Activated B cell treated with CpG ODN at 0.5 μM for 24 hours (primary cell): ENCODE data around the gene MTSS2. TPM values are rescaled to one million over a fixed set of nuclear protein-coding genes. Genes with fewer than 3 reads are reported as not detected.
"Not testable (repeated sequence)": the region's sequence is repeated elsewhere in the genome, so short reads cannot be mapped to it uniquely, and the experiment has no call there.

Source experiments
- ATAC-seq: fragments of 200-7000 bp; cut with Tn5 transposase; one replicate; pipeline ENCODE4 v1.10.0; 2021; ENCODE audit warnings: low read depth, mild to moderate bottlenecking, moderate library complexity
- CTCF ChIA-PET: fragments of 350-600 bp; sonication (Branson Sonifier 250); formaldehyde crosslinking; loops from one replicate; lab custom pipeline; 2021; ENCODE audit warnings: antibody characterized with exemption; lab: Charles Lee
- POLR2A ChIA-PET: fragments of 350-600 bp; sonication (Branson Sonifier 250); formaldehyde crosslinking; loops from one replicate; lab custom pipeline; 2021; ENCODE audit warnings: antibody characterized with exemption; lab: Charles Lee
- DNase-seq: peaks from one replicate; pipeline ENCODE4 v3.0.0; 2022
- H3K27ac Mint-ChIP-seq: one replicate; pipeline ENCODE4 v1.8.0; 2020; ENCODE audit warnings: mixed read lengths
- H3K27me3 Mint-ChIP-seq: one replicate; pipeline ENCODE4 v1.8.0; 2021; ENCODE audit warnings: mixed read lengths
- H3K36me3 Mint-ChIP-seq: one replicate; pipeline ENCODE4 v1.8.0; 2021; ENCODE audit warnings: low read depth, mixed read lengths
- H3K4me1 Mint-ChIP-seq: one replicate; pipeline ENCODE4 v1.8.0; 2021; ENCODE audit warnings: mixed read lengths
- H3K4me3 Mint-ChIP-seq: one replicate; pipeline ENCODE4 v1.8.0; 2020; ENCODE audit warnings: mild to moderate bottlenecking, mixed read lengths
- H3K9me3 Mint-ChIP-seq: one replicate; pipeline ENCODE4 v1.8.0; 2020; ENCODE audit warnings: mixed read lengths
- intact Hi-C: fragments of 100-400 bp; cut with micrococcal nuclease; formaldehyde crosslinking; loops from one replicate; pipeline ENCODE4 v1.15.1; 2024
- total RNA-seq: library from RNA; stranded (reverse); gene quantifications from 2 replicates; pipeline ENCODE4 v1.2.3, GENCODE V29; 2022
- TF ChIP-seq, protein P1 (sequence below): fragments of 200-600 bp; IDR thresholded peaks from one replicate; pipeline ENCODE4 v1.8.0; 2022; ENCODE audit warnings: antibody characterized with exemption, mild to moderate bottlenecking

MTSS2 gene
- total RNA-seq, 1 donor from 2014 or later, result 1.4 TPM

DNA sequence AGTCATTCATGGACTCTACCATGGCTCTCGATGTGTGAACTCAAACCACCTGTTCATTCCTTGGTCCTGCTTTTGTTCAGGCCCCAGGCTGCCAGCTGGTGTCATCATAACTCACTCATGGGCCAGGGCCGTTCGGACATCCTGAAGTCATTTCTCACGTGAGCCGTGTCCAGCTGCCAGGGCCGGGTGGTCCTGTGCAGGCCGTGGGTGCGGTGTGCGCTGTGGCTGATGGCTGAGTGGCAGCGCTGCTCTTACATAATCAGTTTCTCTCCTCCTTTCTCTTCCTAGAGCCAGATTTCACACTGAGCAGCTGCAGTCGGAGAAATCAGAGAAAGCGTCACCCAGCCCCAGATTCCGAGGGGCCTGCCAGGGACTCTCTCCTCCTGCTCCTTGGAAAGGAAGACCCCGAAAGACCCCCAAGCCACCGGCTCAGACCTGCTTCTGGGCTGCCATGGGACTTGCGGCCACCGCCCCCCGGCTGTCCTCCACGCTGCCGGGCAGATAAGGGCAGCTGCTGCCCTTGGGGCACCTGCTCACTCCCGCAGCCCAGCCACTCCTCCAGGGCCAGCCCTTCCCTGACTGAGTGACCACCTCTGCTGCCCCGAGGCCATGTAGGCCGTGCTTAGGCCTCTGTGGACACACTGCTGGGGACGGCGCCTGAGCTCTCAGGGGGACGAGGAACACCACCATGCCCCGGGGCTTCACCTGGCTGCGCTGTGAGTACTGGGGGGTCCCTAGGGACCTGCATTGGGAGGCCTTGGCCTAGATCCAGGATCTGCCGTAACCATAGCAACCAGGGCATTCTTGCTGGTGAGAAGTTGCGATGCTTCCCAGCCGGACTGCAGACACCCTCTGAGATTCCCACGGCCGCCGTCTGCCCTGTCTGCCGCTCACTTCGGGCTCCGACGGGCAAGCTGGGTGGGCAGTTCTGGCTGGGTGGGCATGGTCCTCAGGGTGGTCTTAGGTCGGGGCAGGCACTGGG is 39.3 kb downstream of the MTSS2 start, which contains the start of gene IL34:
TSS of gene IL34 (plus strand) at position 300 of the 982 bp plus-strand sequence. CDS start at position 689, 389 bp downstream.
- TF ChIP-seq, protein P1, sequence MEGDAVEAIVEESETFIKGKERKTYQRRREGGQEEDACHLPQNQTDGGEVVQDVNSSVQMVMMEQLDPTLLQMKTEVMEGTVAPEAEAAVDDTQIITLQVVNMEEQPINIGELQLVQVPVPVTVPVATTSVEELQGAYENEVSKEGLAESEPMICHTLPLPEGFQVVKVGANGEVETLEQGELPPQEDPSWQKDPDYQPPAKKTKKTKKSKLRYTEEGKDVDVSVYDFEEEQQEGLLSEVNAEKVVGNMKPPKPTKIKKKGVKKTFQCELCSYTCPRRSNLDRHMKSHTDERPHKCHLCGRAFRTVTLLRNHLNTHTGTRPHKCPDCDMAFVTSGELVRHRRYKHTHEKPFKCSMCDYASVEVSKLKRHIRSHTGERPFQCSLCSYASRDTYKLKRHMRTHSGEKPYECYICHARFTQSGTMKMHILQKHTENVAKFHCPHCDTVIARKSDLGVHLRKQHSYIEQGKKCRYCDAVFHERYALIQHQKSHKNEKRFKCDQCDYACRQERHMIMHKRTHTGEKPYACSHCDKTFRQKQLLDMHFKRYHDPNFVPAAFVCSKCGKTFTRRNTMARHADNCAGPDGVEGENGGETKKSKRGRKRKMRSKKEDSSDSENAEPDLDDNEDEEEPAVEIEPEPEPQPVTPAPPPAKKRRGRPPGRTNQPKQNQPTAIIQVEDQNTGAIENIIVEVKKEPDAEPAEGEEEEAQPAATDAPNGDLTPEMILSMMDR, result no peak
- Mint-ChIP-seq H3K9me3 (no peaks in the 10 kb centered on the region), H3K27me3 (peaks cover 12% of the 10 kb centered on the region), H3K4me1 (no peaks in the 10 kb centered on the region), H3K4me3 (no peak within 1 kb of the TSS), H3K27ac (no peak within 1 kb of the TSS), H3K36me3 (no peaks in the 10 kb centered on the region)
- POLR2A ChIA-PET, result no interaction called here
- no peak for DNase-seq
- intact Hi-C loops, result no loop called here
- CTCF ChIA-PET, result no interaction called here
- no peak for ATAC-seq

DNA sequence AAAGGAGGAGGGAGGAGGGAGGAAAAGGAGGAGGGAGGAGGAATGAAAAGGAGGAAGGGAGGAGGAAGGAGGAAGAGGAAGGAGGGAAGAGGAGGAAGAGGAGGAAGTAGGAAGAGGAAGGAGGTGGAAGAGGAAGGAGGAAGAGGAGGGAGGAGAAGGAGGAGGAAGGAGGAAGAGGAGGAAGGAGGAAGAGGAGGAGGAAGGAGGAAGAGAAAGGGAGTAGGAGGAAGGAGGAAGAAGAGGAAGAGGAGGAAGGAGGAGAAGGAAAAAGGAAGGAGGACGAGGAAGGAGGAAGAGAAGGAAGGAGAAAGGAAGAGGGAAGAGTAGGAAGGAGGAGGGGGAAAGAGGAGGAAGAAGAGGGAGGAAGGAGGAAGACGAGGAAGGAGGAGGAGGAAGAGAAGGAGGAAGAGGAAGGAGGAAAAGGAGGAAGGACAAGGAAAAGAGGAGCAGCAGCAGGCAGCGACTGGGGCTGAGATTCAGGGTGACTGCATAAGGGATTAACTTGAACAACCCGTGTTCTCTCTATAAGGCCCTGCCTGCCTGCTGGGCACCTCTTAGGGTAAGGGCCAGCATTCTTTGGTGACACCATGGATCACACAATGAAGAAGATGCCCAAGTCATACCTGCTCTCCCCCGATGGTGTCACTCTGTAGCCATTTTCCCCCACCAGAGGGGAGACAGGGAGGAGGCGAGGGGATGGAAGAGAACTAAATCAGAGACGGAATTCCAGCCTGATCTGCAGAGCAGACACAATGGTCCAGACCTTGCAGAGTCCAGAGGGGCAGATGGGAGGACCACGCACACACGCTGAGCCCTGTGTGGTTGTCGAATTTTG is 40.9 kb downstream of the MTSS2 start:
- peaks cover 13% of the 10 kb centered on the region for H3K27me3 Mint-ChIP-seq
- H3K4me3 Mint-ChIP-seq, result no peak overlapping the region
- ChIA-PET CTCF (no interaction called here), POLR2A (no interaction called here)
- no peak overlapping the region for H3K27ac Mint-ChIP-seq
- no peak for ATAC-seq
- no peak for DNase-seq
- no peaks in the 10 kb centered on the region for H3K4me1 Mint-ChIP-seq
- TF ChIP-seq, protein P1, result no peak
- H3K36me3 Mint-ChIP-seq, result no peaks in the 10 kb centered on the region
- intact Hi-C loops, result no loop called here
- no peaks in the 10 kb centered on the region for H3K9me3 Mint-ChIP-seq

DNA sequence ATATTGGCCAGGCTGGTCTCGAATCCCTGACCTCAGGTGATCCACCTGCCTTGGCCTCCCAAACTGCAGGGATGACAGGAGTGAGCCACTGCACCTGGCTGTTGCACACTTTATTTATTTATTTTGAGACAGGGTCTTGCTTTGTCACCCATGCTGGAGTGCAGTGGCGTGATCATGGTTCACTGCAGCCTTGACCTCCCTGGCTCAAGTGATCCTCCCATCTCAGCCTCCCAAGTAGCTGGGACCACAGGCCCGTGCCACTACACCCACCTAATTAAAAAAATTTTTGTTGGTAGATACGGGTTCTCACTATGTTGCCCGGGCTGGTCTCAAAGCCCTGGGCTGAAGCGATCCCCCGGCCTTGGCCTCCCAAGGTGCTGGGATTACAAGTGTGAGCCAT is 42.6 kb downstream of the MTSS2 start:
- H3K4me3 Mint-ChIP-seq, H3K4me1 Mint-ChIP-seq, DNase-seq, H3K9me3 Mint-ChIP-seq, CTCF ChIA-PET, H3K36me3 Mint-ChIP-seq, ATAC-seq, H3K27ac Mint-ChIP-seq, POLR2A ChIA-PET, intact Hi-C loops: not testable (repeated sequence)
- H3K27me3 Mint-ChIP-seq, result peaks cover 22% of the 10 kb centered on the region

DNA sequence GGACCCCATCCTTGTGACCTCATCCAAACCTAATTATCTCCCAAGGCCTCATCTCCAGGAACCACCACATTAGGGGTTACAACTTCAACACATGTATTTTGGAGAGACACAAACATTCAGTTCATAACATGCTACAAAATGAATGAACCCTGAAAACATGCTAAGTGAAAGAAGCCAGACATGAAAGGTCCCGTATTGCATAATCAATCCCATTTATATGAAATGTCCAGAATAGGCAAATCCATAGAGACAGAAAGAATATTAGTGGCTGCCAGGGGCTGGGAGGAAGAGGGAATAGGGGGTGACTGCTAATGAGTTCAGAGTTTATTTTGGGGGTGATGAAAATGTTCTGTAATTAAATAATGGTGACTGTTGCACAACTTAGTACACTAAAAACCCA is 43.2 kb downstream of the MTSS2 start:
- Mint-ChIP-seq H3K36me3 (no peaks in the 10 kb centered on the region), H3K9me3 (no peaks in the 10 kb centered on the region), H3K4me1 (no peaks in the 10 kb centered on the region), H3K27me3 (peaks cover 19% of the 10 kb centered on the region), H3K4me3 (no peak overlapping the region), H3K27ac (no peak overlapping the region)
- ATAC-seq, result no peak
- CTCF ChIA-PET, result no interaction called here
- intact Hi-C loops, result no loop called here
- POLR2A ChIA-PET, result no interaction called here
- no peak for DNase-seq
- TF ChIP-seq, protein P1, result no peak

DNA sequence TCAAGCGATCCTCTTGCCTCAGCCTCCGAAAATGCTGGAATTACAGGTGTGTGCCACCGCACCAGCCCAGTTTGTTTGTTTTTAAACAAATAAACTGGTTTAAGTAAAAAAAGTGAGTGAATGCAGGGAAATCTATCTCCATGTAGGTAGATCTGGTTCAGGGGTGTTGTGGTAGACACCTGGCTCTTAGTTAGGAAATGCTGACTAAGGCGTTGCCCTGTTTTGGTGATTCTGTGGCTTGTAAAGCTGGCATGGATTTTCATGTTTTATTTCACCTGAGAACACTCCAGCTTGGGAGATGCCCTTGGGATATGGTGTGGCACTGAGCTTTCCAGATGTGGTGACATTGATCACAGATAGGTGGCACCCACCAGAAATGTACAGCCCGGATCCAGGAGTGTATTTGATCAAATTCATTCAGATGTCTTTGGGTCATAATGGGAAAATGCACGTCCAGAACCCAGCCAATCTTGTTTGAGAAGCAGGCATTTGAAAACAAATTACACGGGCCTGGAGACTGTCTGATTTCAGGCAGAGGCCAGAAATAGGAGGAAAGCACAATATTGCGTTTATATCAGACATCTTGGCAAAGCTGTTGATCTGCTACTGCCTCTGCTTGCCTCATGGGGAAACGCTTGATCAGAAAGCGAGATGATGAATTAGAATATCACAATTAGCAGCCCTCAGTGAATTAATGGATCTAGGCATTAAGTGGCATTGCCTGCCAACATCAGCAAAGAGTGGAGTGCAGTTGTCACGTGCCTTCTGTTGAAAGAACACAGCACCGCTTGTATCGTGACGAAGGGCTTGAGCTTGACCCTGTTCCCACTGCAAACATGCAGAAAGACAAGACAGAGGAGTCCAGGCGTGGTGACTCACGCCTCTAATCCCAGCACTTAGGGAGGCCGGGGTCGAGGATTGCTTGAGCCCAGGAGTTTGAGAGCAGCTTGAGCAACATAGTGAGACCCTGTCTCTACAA is 46.8 kb downstream of the MTSS2 start:
- Mint-ChIP-seq H3K36me3 (no peaks in the 10 kb centered on the region), H3K27me3 (peaks cover 17% of the 10 kb centered on the region), H3K4me3 (no peak overlapping the region), H3K9me3 (no peaks in the 10 kb centered on the region), H3K4me1 (no peaks in the 10 kb centered on the region), H3K27ac (no peak overlapping the region)
- TF ChIP-seq, protein P1, result no peak
- DNase-seq, result no peak
- ChIA-PET POLR2A (no interaction called here), CTCF (no interaction called here)
- no peak for ATAC-seq
- intact Hi-C loops, result no loop called here
